Measurements from ENCODE around the gene IL1B.
"Not testable (repeated sequence)": the region's sequence is repeated elsewhere in the genome, so short reads cannot be mapped to it uniquely, and the experiment has no call there.

Gene IL1B

DNA sequence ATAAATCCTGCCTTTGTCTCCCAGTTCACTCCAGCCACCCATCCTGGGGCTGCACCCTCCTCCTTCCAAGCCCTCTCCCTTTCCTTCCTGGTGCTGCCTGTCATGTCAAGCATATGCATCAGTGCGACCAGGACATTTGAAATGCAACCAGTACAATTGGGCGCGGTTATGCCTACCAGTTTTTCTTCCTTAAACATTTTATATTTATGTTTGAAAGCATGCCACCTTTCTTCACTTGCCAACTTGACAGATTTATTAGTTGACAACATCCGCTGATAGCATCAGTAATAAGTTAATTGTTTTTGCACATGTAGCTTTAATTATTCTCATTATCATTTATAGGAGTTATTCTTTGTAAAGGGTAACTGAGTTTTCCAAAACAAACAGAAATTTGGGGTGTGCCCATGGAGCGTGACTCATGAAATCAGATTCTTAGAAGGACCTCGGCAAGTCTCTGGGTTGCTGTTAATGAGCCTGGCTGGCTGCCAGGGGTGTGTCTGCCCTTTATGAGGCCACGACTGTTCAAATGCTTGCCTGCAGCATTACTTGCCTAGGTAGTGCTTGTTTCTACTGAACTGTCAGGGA is 32.8 kb upstream of the IL1B start:
- FAIRE-seq (no peak), DNase-seq (ENCODE audit: insufficient read length, low spot score) (no peak)
- TF ChIP-seq CTCF (IDR thresholded peaks at IDR 0.05; ENCODE audit: insufficient read depth, missing control alignments), result no peak

- TF ChIP-seq CTCF (IDR thresholded peaks at IDR 0.05; ENCODE audit: insufficient read depth, missing control alignments), result no peak
- DNase-seq (ENCODE audit: insufficient read length, low spot score) (no peak), FAIRE-seq (no peak)
These were observed 31.4 kb upstream of the IL1B start for GRCh38 chr2:112867701-112868631.

- no peak for TF ChIP-seq CTCF (IDR thresholded peaks at IDR 0.05; ENCODE audit: insufficient read depth, missing control alignments)
- no peak for FAIRE-seq
- no peak for DNase-seq (ENCODE audit: insufficient read length, low spot score)
These were observed 29.7 kb upstream of the IL1B start for GRCh38 chr2:112866128-112866835.

GRCh38 chr2:112864072-112864471 is 27.5 kb upstream of the IL1B start:
- FAIRE-seq, result no peak
- DNase-seq (ENCODE audit: insufficient read length, low spot score), result no peak
- no peak for TF ChIP-seq CTCF (IDR thresholded peaks at IDR 0.05; ENCODE audit: insufficient read depth, missing control alignments)

- not testable (repeated sequence) for FAIRE-seq; DNase-seq (ENCODE audit: insufficient read length, low spot score)
These were observed 23.0 kb upstream of the IL1B start for GRCh38 chr2:112859406-112860183.

GRCh38 chr2:112850588-112850987 is 14.0 kb upstream of the IL1B start:
- no peak for FAIRE-seq
- TF ChIP-seq CTCF (IDR thresholded peaks at IDR 0.05; ENCODE audit: insufficient read depth, missing control alignments), result no peak
- DNase-seq (ENCODE audit: insufficient read length, low spot score), result no peak

- TF ChIP-seq CTCF (IDR thresholded peaks at IDR 0.05; ENCODE audit: insufficient read depth, missing control alignments), result no peak
- no peak for FAIRE-seq
- DNase-seq (ENCODE audit: insufficient read length, low spot score), result no peak
These were observed 13.4 kb upstream of the IL1B start for GRCh38 chr2:112849956-112850355.
